ENCODE data around the gene KBTBD6.

DNA sequence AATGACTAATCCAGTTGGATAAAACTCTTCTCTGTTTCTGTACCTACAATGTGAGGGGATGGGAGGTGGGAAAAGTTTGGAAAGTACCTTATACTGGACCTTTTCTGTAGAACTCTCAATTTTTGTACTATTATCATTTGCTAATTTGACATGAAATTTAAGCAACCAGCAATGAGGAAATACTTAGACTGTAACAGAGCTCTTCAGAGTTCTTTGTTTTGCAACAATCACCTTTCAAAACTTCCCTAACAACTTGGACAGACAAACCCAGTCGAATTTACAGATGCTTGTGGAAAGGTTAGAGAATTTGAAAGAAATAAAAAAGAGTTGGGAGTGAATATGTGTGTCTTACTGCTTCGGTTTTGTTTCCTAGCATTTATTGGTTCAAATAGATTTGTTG, 45.0 kb upstream of the KBTBD6 start:
- no peak for TF ChIP-seq POLR2A (IDR thresholded peaks at IDR 0.05; ENCODE audit: low read depth)
- TF ChIP-seq, protein P1, sequence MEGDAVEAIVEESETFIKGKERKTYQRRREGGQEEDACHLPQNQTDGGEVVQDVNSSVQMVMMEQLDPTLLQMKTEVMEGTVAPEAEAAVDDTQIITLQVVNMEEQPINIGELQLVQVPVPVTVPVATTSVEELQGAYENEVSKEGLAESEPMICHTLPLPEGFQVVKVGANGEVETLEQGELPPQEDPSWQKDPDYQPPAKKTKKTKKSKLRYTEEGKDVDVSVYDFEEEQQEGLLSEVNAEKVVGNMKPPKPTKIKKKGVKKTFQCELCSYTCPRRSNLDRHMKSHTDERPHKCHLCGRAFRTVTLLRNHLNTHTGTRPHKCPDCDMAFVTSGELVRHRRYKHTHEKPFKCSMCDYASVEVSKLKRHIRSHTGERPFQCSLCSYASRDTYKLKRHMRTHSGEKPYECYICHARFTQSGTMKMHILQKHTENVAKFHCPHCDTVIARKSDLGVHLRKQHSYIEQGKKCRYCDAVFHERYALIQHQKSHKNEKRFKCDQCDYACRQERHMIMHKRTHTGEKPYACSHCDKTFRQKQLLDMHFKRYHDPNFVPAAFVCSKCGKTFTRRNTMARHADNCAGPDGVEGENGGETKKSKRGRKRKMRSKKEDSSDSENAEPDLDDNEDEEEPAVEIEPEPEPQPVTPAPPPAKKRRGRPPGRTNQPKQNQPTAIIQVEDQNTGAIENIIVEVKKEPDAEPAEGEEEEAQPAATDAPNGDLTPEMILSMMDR (IDR thresholded peaks at IDR 0.05): no peak
